WERI-Rb-1 (cell line): ENCODE results near the gene CTDSPL.

Source experiments
- DNase-seq: peaks from one replicate; pipeline ENCODE4 v3.0.0-alpha.2; 2020
- H3K27ac ChIP-seq: fragments of 250-450 bp; sonication (Bioruptor Pico); 2 replicates; pipeline ENCODE4 v1.5.1; 2020; ENCODE audit warnings: mild to moderate bottlenecking, moderate library complexity
- H3K27me3 ChIP-seq: fragments of 250-450 bp; sonication (Bioruptor Pico); 2 replicates; pipeline ENCODE4 v1.5.1; 2021; ENCODE audit warnings: mild to moderate bottlenecking, low read depth, moderate library complexity; ENCODE audit not compliant: insufficient read depth, severe bottlenecking
- H3K36me3 ChIP-seq: fragments of 250-450 bp; sonication (Bioruptor Pico); 2 replicates; pipeline ENCODE4 v1.5.1; 2020; ENCODE audit warnings: mild to moderate bottlenecking, moderate library complexity
- H3K4me3 ChIP-seq: 2 replicates; pipeline ENCODE4 v1.5.1; 2011; ENCODE audit warnings: low read depth, mild to moderate bottlenecking, control low read depth, low read length
- H3K9me3 ChIP-seq: fragments of 250-450 bp; sonication (Bioruptor Pico); 2 replicates; pipeline ENCODE4 v1.5.1; 2021; ENCODE audit warnings: mild to moderate bottlenecking, moderate library complexity; ENCODE audit not compliant: severe bottlenecking
- CTCF ChIP-seq: IDR thresholded peaks from 2 replicates; pipeline ENCODE4 v1.5.1; 2011; ENCODE audit warnings: low read depth, mild to moderate bottlenecking, control low read depth, inconsistent platforms, low read length

CTDSPL gene

DNA sequence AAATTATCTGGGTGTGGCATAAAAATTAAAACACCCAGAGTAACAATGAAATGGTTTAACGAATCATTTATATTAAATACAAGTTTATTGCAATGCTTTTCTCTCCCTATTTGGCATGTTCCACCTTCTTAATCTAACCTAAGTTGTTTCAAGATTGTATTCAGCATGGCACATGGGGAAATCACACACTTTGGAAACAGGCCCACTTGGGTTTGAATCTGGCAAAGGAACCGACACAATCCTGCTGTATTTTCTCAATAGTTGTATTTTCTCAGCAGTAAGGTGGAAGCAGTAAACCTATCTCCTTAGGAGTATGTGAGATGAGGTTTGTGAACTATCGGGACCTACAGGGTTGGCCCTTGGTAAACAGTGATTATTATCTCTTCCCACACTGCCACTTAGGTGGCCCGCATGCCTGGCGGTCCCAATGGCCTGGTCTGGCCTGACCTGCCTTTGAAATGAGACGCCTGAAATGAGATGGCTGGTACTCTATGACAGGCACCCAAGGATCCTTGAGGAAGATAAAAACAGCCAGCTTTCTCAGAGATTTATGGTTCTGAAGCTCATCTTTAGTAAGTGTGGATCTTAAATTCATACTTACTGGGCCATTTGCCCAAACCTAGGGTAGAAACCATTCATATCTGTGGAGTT, 83.6 kb downstream of the CTDSPL start:
- Histone ChIP-seq H3K27me3 (no peaks in the 10 kb centered on the region), H3K36me3 (no peaks in the 10 kb centered on the region), H3K4me3 (no peak overlapping the region), H3K9me3 (no peaks in the 10 kb centered on the region), H3K27ac (no peak overlapping the region)
- DNase-seq: no peak
- TF ChIP-seq CTCF: no peak

GRCh38 chr3:37945807-37946530, 84.3 kb downstream of the CTDSPL start:
- no peak overlapping the region for H3K4me3 ChIP-seq
- no peaks in the 10 kb centered on the region for H3K9me3 ChIP-seq
- no peak overlapping the region for H3K27ac ChIP-seq
- H3K36me3 ChIP-seq: no peaks in the 10 kb centered on the region
- TF ChIP-seq CTCF: no peak
- no peak for DNase-seq
- no peaks in the 10 kb centered on the region for H3K27me3 ChIP-seq

DNA sequence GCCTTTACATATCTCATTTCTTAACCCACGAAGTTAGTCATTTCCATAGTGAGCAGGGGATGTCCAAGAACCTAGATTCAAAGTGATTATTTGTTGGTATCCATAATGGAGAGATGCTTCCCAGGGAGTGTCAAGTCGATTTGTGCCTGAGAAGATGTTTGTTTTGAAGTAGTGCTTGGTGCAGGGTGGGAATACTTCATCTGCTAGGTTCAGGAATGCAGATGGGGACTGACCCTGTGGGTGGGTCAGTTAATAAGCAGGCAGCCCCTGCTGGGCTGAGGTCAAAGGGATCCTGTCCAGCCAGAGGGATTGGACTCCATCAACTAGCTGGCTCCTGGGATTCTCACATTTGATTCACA, 84.8 kb downstream of the CTDSPL start:
- DNase-seq: no peak
- no peaks in the 10 kb centered on the region for H3K36me3 ChIP-seq
- no peaks in the 10 kb centered on the region for H3K9me3 ChIP-seq
- no peaks in the 10 kb centered on the region for H3K27me3 ChIP-seq
- no peak overlapping the region for H3K27ac ChIP-seq
- H3K4me3 ChIP-seq: no peak overlapping the region
- no peak for TF ChIP-seq CTCF

- H3K4me3 ChIP-seq: no peak overlapping the region
- H3K9me3 ChIP-seq: no peaks in the 10 kb centered on the region
- no peak overlapping the region for H3K27ac ChIP-seq
- H3K36me3 ChIP-seq: peaks cover 3% of the 10 kb centered on the region; the same call in 1 of the 2 replicates
- no peak for DNase-seq
- no peaks in the 10 kb centered on the region for H3K27me3 ChIP-seq
- TF ChIP-seq CTCF: no peak
These were observed 88.2 kb downstream of the CTDSPL start for GRCh38 chr3:37949866-37950265.

DNA sequence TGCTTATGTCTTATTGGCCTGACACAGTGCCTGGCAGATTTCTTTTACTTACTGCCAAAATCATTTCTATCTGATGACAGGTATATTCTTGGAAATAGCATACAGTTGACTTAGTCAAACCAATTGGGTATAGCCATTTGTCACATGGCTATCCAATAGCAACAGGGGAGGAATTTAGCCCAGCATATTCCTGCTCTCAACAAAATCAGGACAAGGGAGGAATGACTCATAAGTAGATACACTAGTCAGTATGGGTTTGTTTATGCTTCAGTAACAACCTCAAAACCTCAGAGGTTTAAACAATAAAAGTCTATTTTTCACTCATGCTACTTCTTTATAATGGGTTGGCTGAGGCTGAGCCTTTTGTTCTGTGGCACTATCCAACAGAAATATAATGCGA, 90.9 kb downstream of the CTDSPL start:
- H3K9me3 ChIP-seq: no peaks in the 10 kb centered on the region
- H3K27me3 ChIP-seq: no peaks in the 10 kb centered on the region
- no peak for DNase-seq
- H3K27ac ChIP-seq: no peak overlapping the region
- no peak overlapping the region for H3K4me3 ChIP-seq
- no peak for TF ChIP-seq CTCF
- H3K36me3 ChIP-seq: peaks cover 3% of the 10 kb centered on the region; the same call in 1 of the 2 replicates
